ENCODE results near the gene LRRC61.

Gene LRRC61

GRCh38 chr7:150346922-150347321 lies 23.8 kb downstream of the LRRC61 start:
- Mint-ChIP-seq H3K4me1 (no peaks in the 10 kb centered on the region), H3K36me3 (no peaks in the 10 kb centered on the region), H3K4me3 (no peak overlapping the region), H3K9me3 (no peaks in the 10 kb centered on the region), H3K27ac (no peak overlapping the region)
- DNase-seq (ENCODE audit: low spot score in 2 of 2) = no peak
- no peak for ATAC-seq

GRCh38 chr7:150351587-150352194 lies 28.5 kb downstream of the LRRC61 start:
- Mint-ChIP-seq H3K4me1 (no peaks in the 10 kb centered on the region), H3K4me3 (no peak overlapping the region), H3K27ac (no peak overlapping the region), H3K9me3 (no peaks in the 10 kb centered on the region), H3K36me3 (no peaks in the 10 kb centered on the region)
- DNase-seq (ENCODE audit: low spot score in 2 of 2) (no peak), ATAC-seq (no peak)

- Mint-ChIP-seq H3K9me3 (no peaks in the 10 kb centered on the region), H3K4me1 (peaks cover 34% of the 10 kb centered on the region), H3K27ac (no peak overlapping the region), H3K36me3 (peaks cover 9% of the 10 kb centered on the region), H3K4me3 (no peak overlapping the region)
- DNase-seq (ENCODE audit: low spot score in 2 of 2) (no peak), ATAC-seq (no peak)
These were observed 32.5 kb downstream of the LRRC61 start for GRCh38 chr7:150355666-150356059.

- H3K4me1 Mint-ChIP-seq = peaks cover 34% of the 10 kb centered on the region
- DNase-seq (ENCODE audit: low spot score in 2 of 2) (no peak), ATAC-seq (no peak)
- H3K36me3 Mint-ChIP-seq = peaks cover 9% of the 10 kb centered on the region
- no peaks in the 10 kb centered on the region for H3K9me3 Mint-ChIP-seq
- no peak overlapping the region for H3K4me3 Mint-ChIP-seq
- no peak overlapping the region for H3K27ac Mint-ChIP-seq
These were observed 33.2 kb downstream of the LRRC61 start for GRCh38 chr7:150356265-150356897.

- peaks cover 34% of the 10 kb centered on the region for H3K4me1 Mint-ChIP-seq
- H3K4me3 Mint-ChIP-seq = peak overlapping the region; percentile 44
- peak; percentile 91 for ATAC-seq
- H3K27ac Mint-ChIP-seq = peak overlapping the region; percentile 11
- H3K36me3 Mint-ChIP-seq = peaks cover 9% of the 10 kb centered on the region
- no peaks in the 10 kb centered on the region for H3K9me3 Mint-ChIP-seq
- peak; percentile 27 to 73 for DNase-seq (ENCODE audit: low spot score in 2 of 2)
These were observed 34.1 kb downstream of the LRRC61 start for GRCh38 chr7:150357270-150357669.

GRCh38 chr7:150357771-150358427 lies 34.7 kb downstream of the LRRC61 start:
- ATAC-seq = peak; percentile 53
- Mint-ChIP-seq H3K4me3 (peak overlapping the region; percentile 44), H3K9me3 (no peaks in the 10 kb centered on the region), H3K27ac (peak overlapping the region; percentile 33), H3K36me3 (peaks cover 9% of the 10 kb centered on the region), H3K4me1 (peaks cover 34% of the 10 kb centered on the region)
- no peak for DNase-seq (ENCODE audit: low spot score in 2 of 2)

GRCh38 chr7:150358433-150358832 lies 35.3 kb downstream of the LRRC61 start:
- Mint-ChIP-seq H3K9me3 (no peaks in the 10 kb centered on the region), H3K36me3 (peaks cover 9% of the 10 kb centered on the region), H3K4me1 (peaks cover 34% of the 10 kb centered on the region), H3K27ac (peak overlapping the region; percentile 33), H3K4me3 (no peak overlapping the region)
- ATAC-seq = peak; percentile 53
- no peak for DNase-seq (ENCODE audit: low spot score in 2 of 2)

GRCh38 chr7:150358988-150359621 lies 36.0 kb downstream of the LRRC61 start:
- Mint-ChIP-seq H3K9me3 (no peaks in the 10 kb centered on the region), H3K4me1 (peaks cover 34% of the 10 kb centered on the region), H3K27ac (peak overlapping the region; percentile 33), H3K36me3 (peaks cover 9% of the 10 kb centered on the region), H3K4me3 (no peak overlapping the region)
- ATAC-seq (no peak), DNase-seq (ENCODE audit: low spot score in 2 of 2) (no peak)

GRCh38 chr7:150359622-150360362 lies 36.6 kb downstream of the LRRC61 start:
- Mint-ChIP-seq H3K9me3 (no peaks in the 10 kb centered on the region), H3K4me3 (no peak overlapping the region), H3K27ac (peak overlapping the region; percentile 90), H3K36me3 (peaks cover 9% of the 10 kb centered on the region), H3K4me1 (peaks cover 34% of the 10 kb centered on the region)
- DNase-seq (ENCODE audit: low spot score in 2 of 2) = no peak
- no peak for ATAC-seq

- Mint-ChIP-seq H3K27ac (peak overlapping the region; percentile 90), H3K36me3 (peaks cover 9% of the 10 kb centered on the region), H3K9me3 (no peaks in the 10 kb centered on the region), H3K4me1 (peaks cover 34% of the 10 kb centered on the region), H3K4me3 (no peak overlapping the region)
- DNase-seq (ENCODE audit: low spot score in 2 of 2) (no peak), ATAC-seq (no peak)
These were observed 37.4 kb downstream of the LRRC61 start for GRCh38 chr7:150360363-150361058.

GRCh38 chr7:150361402-150361801 lies 38.2 kb downstream of the LRRC61 start:
- Mint-ChIP-seq H3K9me3 (no peaks in the 10 kb centered on the region), H3K27ac (no peak overlapping the region), H3K36me3 (peaks cover 9% of the 10 kb centered on the region), H3K4me1 (peaks cover 34% of the 10 kb centered on the region), H3K4me3 (no peak overlapping the region)
- ATAC-seq = no peak
- no peak for DNase-seq (ENCODE audit: low spot score in 2 of 2)

- Mint-ChIP-seq H3K36me3 (peaks cover 9% of the 10 kb centered on the region), H3K4me1 (peaks cover 34% of the 10 kb centered on the region), H3K9me3 (no peaks in the 10 kb centered on the region), H3K4me3 (no peak overlapping the region), H3K27ac (no peak overlapping the region)
- ATAC-seq (no peak), DNase-seq (ENCODE audit: low spot score in 2 of 2) (no peak)
These were observed 38.9 kb downstream of the LRRC61 start for GRCh38 chr7:150361807-150362621.

GRCh38 chr7:150363370-150363769 lies 40.2 kb downstream of the LRRC61 start:
- no peak overlapping the region for H3K27ac Mint-ChIP-seq
- H3K36me3 Mint-ChIP-seq = peaks cover 17% of the 10 kb centered on the region
- ATAC-seq = no peak
- no peak for DNase-seq (ENCODE audit: low spot score in 2 of 2)
- H3K4me3 Mint-ChIP-seq = no peak overlapping the region
- no peaks in the 10 kb centered on the region for H3K9me3 Mint-ChIP-seq
- H3K4me1 Mint-ChIP-seq = peaks cover 20% of the 10 kb centered on the region

- no peak for DNase-seq (ENCODE audit: low spot score in 2 of 2)
- Mint-ChIP-seq H3K4me1 (peaks cover 15% of the 10 kb centered on the region), H3K27ac (peak overlapping the region; percentile 34), H3K9me3 (no peaks in the 10 kb centered on the region), H3K4me3 (no peak overlapping the region), H3K36me3 (peaks cover 17% of the 10 kb centered on the region)
- no peak for ATAC-seq
These were observed 40.7 kb downstream of the LRRC61 start for GRCh38 chr7:150363872-150364271.
